SKM-1 treated with dmso at 0.1 percent for 144 hours (cell line): ENCODE data around the gene UGT2A2.
"Not testable (repeated sequence)": the region's sequence is repeated elsewhere in the genome, so short reads cannot be mapped to it uniquely, and the experiment has no call there.

Experiments
- DNase-seq: peaks from one replicate; lab custom pipeline; 2025; ENCODE audit not compliant: unreplicated experiment; lab: John Stamatoyannopoulos, UW

UGT2A2 gene

DNA sequence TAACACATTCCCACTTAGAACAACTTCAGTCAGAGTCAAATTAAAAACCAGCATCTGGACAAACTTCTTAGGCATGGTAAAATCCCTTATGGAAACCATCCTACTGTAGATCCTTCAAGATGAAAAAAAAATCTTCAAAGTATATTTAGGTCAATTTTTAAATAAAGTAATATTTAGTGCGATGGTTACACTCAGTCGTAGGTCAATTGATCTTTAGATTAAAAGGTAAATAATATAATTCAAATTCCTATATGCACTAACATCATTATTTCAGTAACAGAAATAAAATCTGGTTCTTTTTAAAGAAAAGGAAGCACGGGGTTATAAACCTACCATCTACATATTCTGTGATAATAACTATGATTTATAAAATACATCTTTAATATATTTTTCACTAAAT lies at the start of gene UGT2A2:
TSS of gene UGT2A2 (minus strand) at position 101 of the 400 bp plus-strand sequence. CDS start at position 99, 2 bp downstream.
- DNase-seq, result no peak

DNA sequence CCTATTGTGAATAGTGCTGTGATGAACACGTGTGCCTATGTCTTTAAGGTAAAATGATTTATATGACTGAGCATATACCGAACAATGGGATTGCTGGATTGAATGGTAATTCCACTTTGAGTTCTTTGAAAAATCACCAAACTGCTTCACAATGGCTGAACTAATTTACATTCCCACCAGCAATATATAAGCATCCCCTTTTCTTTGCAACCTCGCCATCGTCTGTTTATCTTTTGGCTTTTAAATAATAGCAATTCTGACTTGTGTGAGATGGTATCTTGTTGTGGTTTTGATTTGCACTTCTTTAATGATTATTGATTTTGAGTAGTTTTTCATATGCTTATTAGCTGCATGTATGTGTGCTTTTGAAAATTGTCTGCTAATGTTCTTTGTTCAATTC lies 45.4 kb upstream of the UGT2A2 start:
- DNase-seq, result no peak

DNA sequence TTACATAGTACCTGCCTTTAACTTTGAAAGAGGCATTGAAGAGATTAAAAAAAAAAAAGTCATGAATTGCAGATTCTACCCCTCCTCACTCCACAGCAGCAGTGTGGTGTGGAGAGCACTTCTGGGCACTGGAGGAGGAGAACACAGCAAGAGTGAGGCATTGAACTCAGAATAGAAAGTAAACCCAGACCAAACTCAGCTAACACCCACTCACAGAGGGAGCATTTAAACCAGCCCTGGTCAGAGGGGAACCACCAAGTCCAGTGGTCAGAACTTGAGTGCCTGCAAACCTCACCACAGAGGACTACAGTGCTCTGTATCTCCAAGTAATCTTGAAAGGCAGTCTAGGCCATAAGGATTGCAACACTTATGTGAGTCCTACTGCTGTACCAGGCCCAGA lies 29.2 kb upstream of the UGT2A2 start:
- no peak for DNase-seq

DNA sequence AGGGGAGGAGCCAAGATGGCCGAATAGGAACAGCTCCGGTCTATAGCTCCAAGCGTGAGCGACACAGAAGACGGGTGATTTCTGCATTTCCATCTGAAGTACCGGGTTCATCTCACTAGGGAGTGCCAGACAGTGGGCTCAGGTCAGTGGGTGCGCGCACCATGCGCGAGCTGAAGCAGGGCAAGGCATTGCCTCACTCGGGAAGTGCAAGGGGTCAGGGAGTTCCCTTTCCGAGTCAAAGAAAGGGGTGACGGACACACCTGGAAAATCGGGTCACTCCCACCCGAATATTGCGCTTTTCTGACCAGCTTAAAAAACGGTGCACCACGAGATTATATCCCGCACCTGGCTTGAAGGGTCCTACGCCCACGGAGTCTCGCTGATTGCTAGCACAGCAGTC lies 24.6 kb upstream of the UGT2A2 start:
- not testable (repeated sequence) for DNase-seq

DNA sequence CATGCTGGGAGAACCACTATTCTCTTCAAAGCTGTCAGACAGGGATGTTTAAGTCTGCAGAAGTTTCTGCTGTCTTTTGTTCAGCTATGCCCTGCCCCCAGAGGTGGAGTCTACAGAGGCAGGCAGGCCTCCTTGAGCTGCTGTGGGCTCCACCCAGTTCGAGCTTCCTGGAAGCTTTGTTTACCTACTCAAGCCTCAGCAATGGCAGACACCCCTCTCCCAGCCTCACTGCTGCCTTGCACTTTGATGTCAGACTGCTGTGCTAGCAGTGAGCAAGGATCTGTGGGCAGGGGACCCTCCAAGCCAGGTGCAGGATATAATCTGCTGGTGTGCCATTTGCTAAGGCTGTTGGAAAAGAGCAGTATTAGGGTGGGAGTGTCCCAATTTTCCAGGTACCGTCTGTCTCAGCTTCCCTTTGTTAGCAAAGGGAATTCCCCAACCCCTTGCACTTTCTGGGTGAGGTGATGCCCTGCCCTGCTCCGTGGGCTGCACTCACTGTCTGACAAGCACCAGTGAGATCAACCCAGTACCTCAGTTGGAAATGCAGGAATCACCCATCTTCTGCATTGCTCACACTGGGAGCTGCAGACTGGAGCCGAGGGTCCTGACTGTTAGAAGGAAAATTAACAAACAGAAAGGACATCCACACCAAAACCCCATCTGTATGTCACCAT lies 21.8 kb upstream of the UGT2A2 start:
- DNase-seq, result not testable (repeated sequence)

DNA sequence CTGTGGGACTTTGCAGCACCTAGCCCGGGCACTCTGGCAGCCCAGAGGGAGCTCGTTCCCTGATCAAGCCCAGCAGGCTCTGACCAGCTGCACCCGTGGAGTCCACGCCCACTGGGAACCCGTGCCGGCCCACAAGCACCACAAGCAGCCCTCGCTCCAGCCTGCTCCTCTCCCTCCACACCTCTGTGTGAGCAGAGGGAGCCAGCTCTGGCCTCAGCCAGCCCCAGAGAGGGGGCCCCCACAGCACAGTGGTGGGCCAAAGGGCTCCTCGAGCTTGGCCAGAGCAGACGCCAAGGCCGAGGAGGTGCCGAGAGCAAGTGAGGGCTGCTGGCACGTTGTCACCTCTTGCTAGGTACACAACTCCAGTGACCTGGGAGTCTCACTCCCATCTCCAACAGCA lies 18.7 kb upstream of the UGT2A2 start:
- DNase-seq, result no peak

DNA sequence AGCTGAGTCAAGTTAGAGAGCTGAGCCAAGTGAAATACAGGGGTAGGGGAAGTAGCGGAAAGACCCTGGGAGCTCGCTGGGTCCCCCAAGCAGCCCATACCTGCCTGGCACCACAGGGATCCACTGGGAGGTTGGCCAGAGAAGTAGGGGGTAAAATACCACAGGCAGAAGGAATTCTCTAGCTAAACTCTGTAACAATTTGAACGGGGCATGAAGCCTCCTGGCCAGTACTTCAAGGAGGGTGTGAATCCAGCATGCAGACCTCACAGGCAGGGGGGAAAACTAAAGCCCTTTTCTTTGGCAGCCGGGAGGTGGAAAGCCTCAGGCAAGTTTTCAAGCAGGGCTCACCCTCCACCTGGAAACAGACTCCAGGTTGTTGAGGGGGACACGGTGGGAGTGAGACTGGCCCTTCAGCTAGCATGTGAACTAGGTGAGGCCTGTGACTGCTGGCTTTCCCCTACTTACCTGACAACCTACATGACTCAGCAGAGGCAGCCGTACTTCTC lies 17.3 kb upstream of the UGT2A2 start:
- no peak for DNase-seq

DNA sequence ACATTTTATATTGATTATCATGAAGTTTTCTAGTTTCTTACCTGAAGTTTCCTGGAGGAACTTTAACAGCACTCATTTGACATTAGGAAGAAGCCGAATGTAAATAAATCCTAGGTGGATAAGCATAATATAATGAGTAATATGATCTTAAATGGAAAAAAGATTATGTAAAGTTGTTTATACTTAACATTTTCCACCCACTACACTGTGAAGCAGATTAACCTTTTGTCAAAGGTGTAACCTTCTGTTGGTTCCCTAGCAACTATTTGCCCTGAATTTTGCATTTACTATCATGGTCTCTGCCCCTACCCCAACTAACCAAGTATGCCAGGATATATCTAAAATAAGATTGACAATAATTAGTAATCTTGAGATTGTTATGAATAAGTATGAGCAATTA lies 13.7 kb upstream of the UGT2A2 start, which contains the start of gene UGT2A1:
TSS of gene UGT2A1 (minus strand) at position 101 of the 400 bp plus-strand sequence. CDS start 5,603 bp downstream, outside the sequence.
- no peak for DNase-seq

DNA sequence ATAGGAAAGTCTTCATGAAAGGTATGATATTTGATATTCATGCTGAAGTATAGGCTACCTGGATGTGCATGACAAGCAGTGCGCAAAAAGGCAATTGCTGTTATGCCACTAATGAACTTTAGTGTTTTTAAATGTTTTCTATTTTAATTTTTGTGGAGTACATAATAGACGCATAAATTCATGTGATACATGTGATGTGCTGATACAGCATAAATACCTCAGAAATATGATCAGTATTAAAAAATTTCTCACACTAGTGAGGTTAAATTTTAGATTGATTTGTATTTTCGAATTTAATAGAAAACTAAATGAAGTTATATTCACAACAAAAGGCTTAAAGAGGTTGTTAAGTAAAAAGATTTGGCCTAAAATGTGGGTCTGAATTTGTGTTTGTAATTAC lies 11.4 kb upstream of the UGT2A2 start:
- no peak for DNase-seq

DNA sequence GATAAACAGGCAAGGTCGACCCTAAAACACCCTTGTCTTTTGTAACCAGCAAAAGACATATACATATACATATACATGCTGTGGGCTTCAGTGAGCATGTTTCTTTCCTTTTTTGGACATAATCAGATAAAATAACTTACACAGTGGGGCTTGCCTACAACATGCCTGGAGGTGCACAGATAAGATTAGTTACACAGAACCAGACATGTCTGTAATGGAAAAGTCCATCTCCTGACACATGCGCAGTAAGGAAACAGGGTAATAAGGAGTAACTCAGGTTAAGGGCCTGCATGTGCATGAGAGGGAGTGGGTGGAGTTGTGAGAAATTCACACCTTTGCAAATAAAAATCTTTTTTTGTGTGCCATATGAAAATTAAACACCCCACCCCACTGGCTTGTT lies 10.2 kb upstream of the UGT2A2 start:
- DNase-seq, result no peak

DNA sequence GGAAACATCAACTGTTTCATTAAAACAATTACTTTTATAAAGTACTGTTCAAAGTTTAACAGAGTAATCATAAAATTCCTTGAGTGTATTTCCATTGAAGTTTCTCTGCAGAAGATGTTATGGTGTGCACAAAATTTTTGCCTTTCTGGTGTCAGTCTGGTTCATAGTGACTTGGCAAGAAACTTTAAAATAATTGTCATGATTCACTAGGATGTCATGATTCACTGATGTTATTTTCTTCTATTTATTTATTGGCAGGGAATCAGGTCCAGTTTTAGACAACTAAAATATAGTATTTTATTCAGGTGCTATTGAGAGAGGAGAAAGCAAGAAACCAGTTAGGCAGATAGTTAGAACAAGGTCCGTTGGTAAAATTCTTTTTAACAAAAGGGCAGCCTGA lies 9.8 kb upstream of the UGT2A2 start:
- DNase-seq, result no peak

DNA sequence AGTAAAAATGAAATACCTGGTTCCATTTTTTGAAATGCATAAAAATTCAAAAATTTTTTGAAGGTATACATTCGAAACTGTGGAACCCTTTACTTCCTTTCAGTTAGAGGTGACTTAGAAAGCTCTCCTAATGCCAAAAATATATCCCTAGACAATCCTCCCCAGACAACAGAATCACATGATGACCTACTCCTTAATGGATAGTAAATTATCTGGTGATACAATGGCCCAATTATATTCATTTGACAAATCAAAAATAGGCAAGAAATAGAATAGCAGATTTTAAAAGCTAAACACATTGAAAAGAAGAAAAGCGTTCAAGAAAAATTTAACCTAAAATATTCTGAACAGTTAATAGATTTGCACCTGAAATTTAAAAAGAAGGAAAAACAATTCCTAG lies 3.5 kb upstream of the UGT2A2 start:
- no peak for DNase-seq

DNA sequence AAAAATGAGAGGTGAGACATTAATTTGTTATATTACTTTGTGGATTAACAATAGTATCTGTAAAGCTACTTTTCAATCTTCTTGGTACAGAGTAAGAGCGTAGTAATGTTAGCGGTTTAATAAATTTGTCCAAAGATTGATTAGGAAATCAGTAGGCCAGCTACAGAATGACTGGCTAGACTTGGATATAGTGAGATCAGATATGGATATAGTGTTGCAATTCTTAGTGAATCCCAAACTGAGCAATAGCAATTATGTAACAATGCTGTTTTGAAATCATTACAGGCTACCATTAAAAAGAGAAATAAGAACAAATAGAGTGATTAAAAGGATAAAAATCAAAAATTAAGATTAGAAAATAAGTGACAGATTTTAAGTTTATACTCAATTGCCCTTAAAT lies 847 bp upstream of the UGT2A2 start:
- DNase-seq, result no peak

DNA sequence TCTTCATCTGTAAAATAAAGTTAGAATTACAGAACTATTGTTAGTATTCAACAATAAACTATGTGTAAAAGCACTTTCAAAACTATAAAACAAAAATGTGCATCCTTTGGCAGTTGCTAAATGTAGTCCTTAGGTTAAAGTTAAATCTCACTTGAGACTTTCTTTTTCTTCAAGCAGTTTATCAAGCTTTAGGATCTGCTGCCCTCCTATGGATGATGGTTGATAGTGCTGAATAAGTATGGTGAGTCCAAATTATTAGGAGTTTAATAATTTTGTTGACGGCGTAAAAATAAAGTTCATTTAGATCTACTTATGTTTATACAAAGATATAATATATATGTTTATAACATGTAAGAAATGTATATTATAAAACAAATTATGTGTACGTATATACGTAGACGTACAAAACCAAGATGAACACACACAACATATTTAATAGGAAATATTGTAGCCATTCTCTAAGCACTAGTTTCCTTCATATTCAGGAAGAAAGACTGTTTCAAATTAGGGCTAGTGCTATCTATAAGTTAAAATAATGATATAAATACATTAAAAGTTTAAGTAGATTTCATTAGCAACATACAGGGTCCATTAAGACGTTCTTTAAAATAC lies 22.3 kb downstream of the UGT2A2 start:
- DNase-seq, result no peak

DNA sequence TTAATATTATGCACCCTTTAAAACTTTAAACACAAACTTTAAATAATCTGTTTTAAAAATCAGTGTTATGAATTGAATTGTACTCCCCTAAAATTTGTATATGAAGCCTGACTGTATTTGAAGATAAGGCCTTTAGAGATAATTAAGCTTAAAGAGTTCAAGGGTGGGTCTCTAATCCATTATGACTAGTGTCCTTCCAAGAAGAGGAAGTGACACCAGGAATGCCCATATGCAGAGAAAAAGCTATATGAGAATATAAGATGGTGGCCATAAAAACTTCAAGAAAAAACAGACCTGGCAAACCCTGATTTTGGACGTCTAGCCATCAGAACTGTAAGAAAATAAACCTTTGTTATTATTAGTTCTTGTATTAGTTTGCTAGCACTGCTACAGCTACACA lies 29.0 kb downstream of the UGT2A2 start:
- DNase-seq, result no peak

DNA sequence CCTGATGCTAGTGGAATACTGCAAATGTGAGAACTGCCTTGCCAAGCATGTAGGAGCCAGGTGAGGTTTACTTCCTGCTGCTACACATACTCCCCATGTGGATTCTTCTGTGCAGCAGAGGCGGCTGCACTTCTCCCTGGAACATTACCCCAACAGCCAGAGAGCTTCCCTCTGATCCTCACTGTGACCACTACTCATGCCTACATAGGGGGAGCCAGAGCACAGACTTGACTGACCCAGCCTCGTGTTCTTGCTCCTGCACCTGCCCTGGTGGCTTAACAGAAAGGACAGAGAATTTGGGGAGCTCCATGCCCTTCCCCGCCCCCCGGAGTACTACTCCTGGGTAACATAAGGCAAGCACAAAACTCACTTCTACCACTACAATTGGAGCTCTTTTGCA lies 38.4 kb downstream of the UGT2A2 start:
- DNase-seq, result no peak

DNA sequence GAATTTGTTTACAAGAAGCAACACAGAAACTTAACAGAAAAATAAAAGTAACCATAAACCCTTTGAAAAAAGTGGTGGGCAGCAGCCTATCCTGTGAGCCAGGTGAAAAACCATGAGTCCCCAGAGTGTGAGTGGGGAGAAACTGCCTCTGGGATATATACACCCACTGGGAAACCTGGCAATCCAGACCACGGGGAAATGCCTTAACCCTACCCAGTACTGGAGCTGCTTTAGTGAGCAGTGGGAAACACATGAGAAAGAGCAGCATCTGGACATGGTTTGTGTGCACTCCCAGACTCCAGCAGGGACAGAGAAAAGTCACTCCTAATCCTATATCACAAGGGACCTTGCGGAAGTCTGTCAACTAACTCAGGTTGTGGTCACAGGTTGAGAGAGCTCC lies 39.4 kb downstream of the UGT2A2 start:
- DNase-seq, result no peak

DNA sequence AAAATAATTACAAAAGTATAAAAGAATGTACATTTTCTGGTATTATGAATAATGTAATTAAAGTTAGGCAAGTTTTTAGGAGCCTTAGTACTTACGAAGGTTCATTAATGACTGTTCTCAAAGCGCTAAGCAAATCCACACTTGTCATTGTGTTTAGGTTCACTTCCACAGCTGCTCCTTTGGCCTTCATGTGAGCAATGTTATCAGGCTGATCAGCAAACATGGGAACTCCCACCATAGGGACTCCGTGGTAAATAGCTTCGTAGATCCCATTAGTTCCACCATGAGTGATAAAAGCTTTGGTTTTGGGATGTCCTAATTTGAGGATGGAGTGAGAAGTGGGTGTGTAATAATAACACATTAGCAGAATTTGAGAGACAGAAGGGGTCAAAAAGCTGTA lies 45.1 kb downstream of the UGT2A2 start:
- DNase-seq, result no peak

DNA sequence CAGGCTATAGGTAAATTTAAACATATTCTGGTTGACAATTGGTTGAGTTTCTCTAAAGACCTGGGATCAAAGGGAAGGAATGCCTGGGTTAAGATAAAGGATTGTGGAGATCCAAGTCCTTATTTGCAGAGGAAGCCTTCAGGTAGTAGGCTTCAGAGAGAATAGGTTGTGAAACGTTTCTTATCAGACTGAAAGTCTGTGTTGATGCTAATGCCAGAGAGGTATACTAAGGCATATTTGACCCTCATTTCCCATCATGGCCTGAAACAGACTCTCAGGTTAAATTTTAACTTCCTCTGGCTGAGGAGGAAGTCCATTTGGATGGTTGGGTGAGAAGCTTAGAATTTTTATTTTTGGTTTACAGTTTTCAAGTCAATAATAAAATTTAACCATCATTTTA lies 48.1 kb downstream of the UGT2A2 start:
- no peak for DNase-seq

DNA sequence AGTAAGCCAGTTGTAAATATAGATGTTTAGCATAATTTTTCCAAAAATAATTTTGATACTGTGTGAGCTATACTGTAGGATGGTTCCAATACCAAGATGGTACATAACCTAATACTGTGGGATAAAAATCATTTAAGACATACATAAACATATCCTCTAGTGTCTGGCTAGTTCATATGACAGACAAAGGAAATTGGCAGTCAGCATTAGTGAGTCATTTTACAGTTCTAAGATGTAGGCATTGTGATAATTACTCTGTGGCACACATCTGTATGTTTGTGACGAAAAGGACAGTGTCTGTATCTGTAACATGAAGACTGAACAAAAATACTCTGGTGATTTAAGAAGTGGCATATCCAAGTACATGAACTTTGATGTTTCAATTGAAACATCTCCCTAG lies 49.6 kb downstream of the UGT2A2 start:
- DNase-seq, result no peak

DNA sequence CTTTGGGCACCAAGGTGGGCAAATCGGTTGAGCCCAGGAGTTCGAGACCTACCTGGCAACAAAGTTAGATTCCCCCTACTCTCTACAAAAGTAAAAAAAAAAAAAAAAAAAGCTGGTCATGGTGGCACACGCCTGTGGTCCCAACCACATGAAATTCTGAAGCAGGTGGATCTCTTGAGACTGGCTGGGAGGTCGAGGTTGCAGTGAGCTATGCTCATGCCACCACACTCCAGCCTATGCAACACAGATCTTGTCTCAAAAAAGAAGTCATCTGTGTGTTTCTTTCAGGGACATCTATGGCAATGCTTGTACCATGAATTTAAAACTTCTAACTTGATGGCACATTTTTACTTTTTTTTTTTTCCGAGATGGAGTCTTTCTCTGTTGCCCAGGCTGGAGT lies 55.3 kb downstream of the UGT2A2 start:
- DNase-seq, result no peak

DNA sequence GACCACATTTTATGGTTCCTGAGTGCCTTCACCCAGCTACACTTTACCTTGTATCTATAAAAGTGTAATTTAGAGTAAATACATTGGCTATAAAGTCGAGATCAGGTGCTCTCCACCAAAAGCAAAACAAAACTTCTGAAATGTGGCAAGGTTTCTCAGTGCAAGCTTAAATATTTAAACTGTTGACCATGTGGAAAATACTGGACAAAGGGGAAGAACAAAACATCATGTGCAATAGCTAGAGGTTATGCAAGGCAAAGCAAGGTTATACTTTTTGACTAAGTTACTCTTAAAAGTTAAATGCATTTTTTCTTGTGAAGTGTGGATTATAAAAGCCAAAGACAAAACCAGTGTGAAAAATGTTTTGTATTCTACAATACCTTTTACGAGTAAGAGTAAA lies 55.9 kb downstream of the UGT2A2 start:
- no peak for DNase-seq

DNA sequence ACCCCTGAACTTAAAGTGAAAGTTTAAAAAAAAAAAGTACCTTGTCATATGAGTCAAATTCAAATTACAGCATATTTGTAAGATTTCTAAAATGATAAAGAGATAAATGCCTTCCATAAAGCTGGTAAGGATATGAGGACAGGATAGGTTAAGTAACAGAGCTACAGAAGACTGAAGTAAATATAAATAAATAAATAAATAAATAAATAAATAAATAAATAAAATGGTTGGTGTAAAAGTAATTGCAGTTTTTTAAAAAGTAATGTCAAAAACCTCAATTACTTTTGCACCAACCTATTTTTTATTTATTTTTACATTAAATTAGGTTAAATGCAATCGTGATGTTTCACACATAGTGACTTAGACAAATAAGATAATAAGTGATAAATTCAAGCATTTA lies 62.2 kb downstream of the UGT2A2 start:
- no peak for DNase-seq
